Esophagus squamous epithelium (tissue), 5 donors: ENCODE data around the gene PBX3. TPM values are rescaled to one million over a fixed set of nuclear protein-coding genes. Genes with fewer than 3 reads are reported as not detected.

ENCODE experiments used
- DNase-seq: peaks from one replicate; lab custom pipeline; 2025; lab: John Stamatoyannopoulos, UW
- H3K27ac ChIP-seq, 4 donors: fragments of 200-600 bp; sonication (generic); one replicate each; pipeline ENCODE4 v1.5.1; 2016 to 2019; ENCODE audit warnings: mild to moderate bottlenecking in 1 of 4
- H3K27me3 ChIP-seq, 4 donors: fragments of 200-600 bp; sonication (generic); 1 replicate in 3 of 4; 2 replicates in 1 of 4; pipeline versions ENCODE4 v1.5.1 to v1.6.0; 2017 to 2021; ENCODE audit warnings: antibody characterized with exemption in 1 of 4
- H3K36me3 ChIP-seq, 3 donors: fragments of 200-600 bp; sonication (generic); one replicate each; pipeline ENCODE4 v1.5.1; 2016 to 2019
- H3K4me1 ChIP-seq, 3 donors: fragments of 200-600 bp; sonication (generic); one replicate each; pipeline ENCODE4 v1.5.1; 2017 to 2019
- H3K4me3 ChIP-seq, 4 donors: fragments of 200-600 bp; sonication (generic); 1 replicate in 3 of 4; 2 replicates in 1 of 4; pipeline ENCODE4 v1.5.1; 2016 to 2019; ENCODE audit warnings: mild to moderate bottlenecking in 2 of 4, moderate library complexity in 1 of 4
- H3K9me3 ChIP-seq, 3 donors: fragments of 200-600 bp; sonication (generic); one replicate each; pipeline ENCODE4 v1.5.1; 2016 to 2019
- CTCF ChIP-seq, 6 experiments: fragments of 450-650 bp in 4 of 6; fragments of 200-600 bp in 2 of 6; sonication (generic) in 2 of 6; IDR thresholded peaks; one replicate each; pipeline ENCODE4 v1.5.1; 2016 to 2019; ENCODE audit warnings: antibody characterized with exemption in 6 of 6, mild to moderate bottlenecking in 4 of 6, moderate library complexity in 4 of 6
- POLR2A ChIP-seq, 4 donors: fragments of 450-650 bp; IDR thresholded peaks; one replicate each; pipeline ENCODE4 v1.6.1; 2017; ENCODE audit warnings: antibody characterized with exemption in 4 of 4, mild to moderate bottlenecking in 4 of 4, moderate library complexity in 3 of 4
- WGBS, 2 donors: methylation state at CpG; one replicate each; pipeline ENCODE4 v1.1.5; 2018; 5-methylcytosine and 5-hydroxymethylcytosine counted together
- intact Hi-C: fragments of 100-400 bp; cut with DNase I; formaldehyde crosslinking; loops from one replicate; pipeline ENCODE4 v1.15.0; 2022
- total RNA-seq, 4 donors: library from RNA; depleted of rRNA; stranded (reverse); fragments of >200 nt; gene quantifications; one replicate each; pipeline ENCODE4 v1.1.0, GENCODE V29; 2016
- donor health status: DM: yes; HTN: yes; CAD: no.

PBX3 gene
- total RNA-seq, 4 donors from 2014 or later = 10.2 to 27.1 (median 12.7) TPM

GRCh38 chr9:125896964-125897363, 149.8 kb downstream of the PBX3 start:
- no peak for DNase-seq
- no peak overlapping the region for H3K27ac ChIP-seq
- TF ChIP-seq POLR2A (IDR thresholded peaks at IDR 0.05) (no peak), CTCF (IDR thresholded peaks at IDR 0.05) (no peak)
- H3K27me3 ChIP-seq = no peaks in the 10 kb centered on the region
- 81 to 87% methylated on average over 2 of the region's 2 CpGs for WGBS, 2 donors
- no peak overlapping the region for H3K4me3 ChIP-seq
- no peaks in the 10 kb centered on the region for H3K9me3 ChIP-seq
- H3K4me1 ChIP-seq = no peaks in the 10 kb centered on the region
- intact Hi-C loops = no loop called here
- no peaks in the 10 kb centered on the region for H3K36me3 ChIP-seq

GRCh38 chr9:125897481-125897880, 150.3 kb downstream of the PBX3 start:
- no peak overlapping the region for H3K4me3 ChIP-seq
- no peak for TF ChIP-seq POLR2A (IDR thresholded peaks at IDR 0.05)
- TF ChIP-seq CTCF (IDR thresholded peaks at IDR 0.05) = no peak
- intact Hi-C loops = no loop called here
- no peaks in the 10 kb centered on the region for H3K4me1 ChIP-seq
- WGBS, 2 donors = 98% methylated on average over 2 of the region's 2 CpGs
- DNase-seq = no peak
- H3K36me3 ChIP-seq = no peaks in the 10 kb centered on the region
- no peaks in the 10 kb centered on the region for H3K27me3 ChIP-seq
- H3K9me3 ChIP-seq = no peaks in the 10 kb centered on the region
- H3K27ac ChIP-seq = no peak overlapping the region

- H3K36me3 ChIP-seq = no peaks in the 10 kb centered on the region
- no peaks in the 10 kb centered on the region for H3K27me3 ChIP-seq
- DNase-seq = no peak
- no peak overlapping the region for H3K27ac ChIP-seq
- H3K4me3 ChIP-seq = no peak overlapping the region
- 51 to 68% methylated on average over 3 of the region's 3 CpGs for WGBS, 2 donors
- H3K9me3 ChIP-seq = no peaks in the 10 kb centered on the region
- intact Hi-C loops = no loop called here
- H3K4me1 ChIP-seq = no peaks in the 10 kb centered on the region
- TF ChIP-seq CTCF (IDR thresholded peaks at IDR 0.05) (no peak), POLR2A (IDR thresholded peaks at IDR 0.05) (no peak)
Observed at GRCh38 chr9:125902214-125902613, 155.0 kb downstream of the PBX3 start.

GRCh38 chr9:125902831-125903512, 155.8 kb downstream of the PBX3 start:
- intact Hi-C loops = no loop called here
- no peak for DNase-seq
- Histone ChIP-seq H3K27ac (no peak overlapping the region), H3K27me3 (no peaks in the 10 kb centered on the region), H3K4me1 (no peaks in the 10 kb centered on the region), H3K4me3 (no peak overlapping the region), H3K9me3 (no peaks in the 10 kb centered on the region), H3K36me3 (no peaks in the 10 kb centered on the region)
- 80 to 87% methylated on average over 2 of the region's 2 CpGs for WGBS, 2 donors
- no peak for TF ChIP-seq POLR2A (IDR thresholded peaks at IDR 0.05)
- no peak for TF ChIP-seq CTCF (IDR thresholded peaks at IDR 0.05)

- no peak overlapping the region for H3K27ac ChIP-seq
- TF ChIP-seq CTCF (IDR thresholded peaks at IDR 0.05) (no peak), POLR2A (IDR thresholded peaks at IDR 0.05) (no peak)
- DNase-seq = no peak
- no peaks in the 10 kb centered on the region for H3K9me3 ChIP-seq
- no peaks in the 10 kb centered on the region for H3K36me3 ChIP-seq
- H3K4me3 ChIP-seq = no peak overlapping the region
- no peaks in the 10 kb centered on the region for H3K27me3 ChIP-seq
- intact Hi-C loops = no loop called here
- H3K4me1 ChIP-seq = no peaks in the 10 kb centered on the region
- WGBS, 2 donors = 81% methylated on average over 5 of the region's 5 CpGs
Observed at GRCh38 chr9:125904155-125904851, 157.1 kb downstream of the PBX3 start.
